ENCODE measurements around the gene RBM20. TPM values are rescaled to one million over a fixed set of nuclear protein-coding genes. Genes with fewer than 3 reads are reported as not detected.
"Not testable (repeated sequence)": the region's sequence is repeated elsewhere in the genome, so short reads cannot be mapped to it uniquely, and the experiment has no call there.

Gene RBM20
- total RNA-seq, 1 donor from 2014 or later, result 101 TPM

DNA sequence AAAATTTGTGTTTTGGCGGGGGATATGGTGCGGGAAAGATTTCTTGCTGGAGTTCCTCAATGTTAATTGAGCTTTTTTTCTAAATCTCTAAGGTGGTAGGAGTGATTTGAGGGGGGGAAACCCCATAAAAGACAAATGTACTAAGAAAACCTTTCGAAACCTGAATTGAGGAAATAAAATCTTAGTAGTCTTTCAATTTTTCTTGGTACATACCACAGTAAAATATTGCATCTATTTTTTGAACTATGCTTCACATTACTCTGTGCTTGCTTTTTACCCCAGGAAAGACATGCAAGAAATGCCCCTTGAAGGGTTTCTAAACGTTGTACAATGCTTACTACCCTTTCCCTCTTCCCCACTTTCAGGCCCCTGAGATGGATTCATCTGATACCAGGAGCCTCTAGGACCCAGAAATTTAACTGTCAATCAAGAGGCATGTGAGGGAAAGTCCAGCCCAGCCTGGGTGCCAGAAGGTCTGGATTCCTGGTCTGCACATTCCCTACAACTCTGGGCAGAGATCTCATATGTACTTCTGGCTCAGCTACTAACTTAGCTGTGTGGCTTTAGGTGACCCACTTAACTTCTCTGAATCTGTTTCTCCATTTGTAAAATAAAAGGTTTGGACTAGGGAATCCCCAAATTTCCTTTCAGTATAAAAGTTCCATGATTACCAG, 221.8 kb downstream of the RBM20 start:
- H3K9me3 ChIP-seq (replicated peaks), result no peaks in the 10 kb centered on the region
- TF ChIP-seq, protein P1, sequence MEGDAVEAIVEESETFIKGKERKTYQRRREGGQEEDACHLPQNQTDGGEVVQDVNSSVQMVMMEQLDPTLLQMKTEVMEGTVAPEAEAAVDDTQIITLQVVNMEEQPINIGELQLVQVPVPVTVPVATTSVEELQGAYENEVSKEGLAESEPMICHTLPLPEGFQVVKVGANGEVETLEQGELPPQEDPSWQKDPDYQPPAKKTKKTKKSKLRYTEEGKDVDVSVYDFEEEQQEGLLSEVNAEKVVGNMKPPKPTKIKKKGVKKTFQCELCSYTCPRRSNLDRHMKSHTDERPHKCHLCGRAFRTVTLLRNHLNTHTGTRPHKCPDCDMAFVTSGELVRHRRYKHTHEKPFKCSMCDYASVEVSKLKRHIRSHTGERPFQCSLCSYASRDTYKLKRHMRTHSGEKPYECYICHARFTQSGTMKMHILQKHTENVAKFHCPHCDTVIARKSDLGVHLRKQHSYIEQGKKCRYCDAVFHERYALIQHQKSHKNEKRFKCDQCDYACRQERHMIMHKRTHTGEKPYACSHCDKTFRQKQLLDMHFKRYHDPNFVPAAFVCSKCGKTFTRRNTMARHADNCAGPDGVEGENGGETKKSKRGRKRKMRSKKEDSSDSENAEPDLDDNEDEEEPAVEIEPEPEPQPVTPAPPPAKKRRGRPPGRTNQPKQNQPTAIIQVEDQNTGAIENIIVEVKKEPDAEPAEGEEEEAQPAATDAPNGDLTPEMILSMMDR (IDR thresholded peaks at IDR 0.05; ENCODE audit: borderline replicate concordance), result no peak
- H3K27ac ChIP-seq (replicated peaks), result peak overlapping the region; percentile 76
- H3K27me3 ChIP-seq (ENCODE audit: low read depth), result no peaks in the 10 kb centered on the region
- DNase-seq, result no peak
- peaks cover 19% of the 10 kb centered on the region for H3K4me1 ChIP-seq
- no peak overlapping the region for H3K4me3 ChIP-seq
- intact Hi-C loops (cut with micrococcal nuclease), result no loop called here
- no peaks in the 10 kb centered on the region for H3K36me3 ChIP-seq

DNA sequence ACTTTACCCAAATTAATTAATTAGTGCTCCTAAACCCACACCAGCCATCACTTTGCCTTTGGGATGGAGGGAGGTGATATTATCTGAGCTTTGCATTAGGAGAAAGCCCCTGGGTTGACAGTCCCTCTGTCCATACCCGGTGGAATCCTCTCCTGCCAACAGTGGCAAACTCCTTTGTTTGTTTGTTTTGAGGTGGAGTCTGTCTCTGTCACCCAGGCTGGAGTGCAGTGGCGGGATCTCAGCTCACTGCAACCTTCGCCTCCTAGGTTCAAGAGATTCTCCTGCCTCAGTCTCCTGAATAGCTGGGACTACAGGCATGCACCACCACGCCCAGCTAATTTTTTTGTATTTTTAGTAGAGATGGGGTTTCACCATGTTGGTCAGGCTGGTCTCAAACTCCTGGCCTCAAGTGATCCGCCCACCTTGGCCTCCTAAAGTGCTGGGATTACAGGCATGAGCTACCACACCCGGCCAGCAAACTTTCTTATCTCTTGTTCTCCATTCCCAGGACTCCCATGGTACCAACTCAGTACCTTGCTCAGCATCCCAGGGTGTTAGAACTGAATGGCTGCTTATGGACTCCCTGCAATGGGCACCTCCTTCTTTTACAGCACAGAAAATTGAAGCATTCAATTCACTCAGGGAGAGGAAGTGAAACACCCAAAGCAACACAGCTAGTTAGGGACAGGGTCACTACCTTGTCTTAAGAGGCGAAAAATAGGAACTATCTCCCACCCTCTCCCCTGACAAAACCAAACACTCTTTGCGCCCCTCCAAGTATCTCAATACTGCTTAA, 223.1 kb downstream of the RBM20 start:
- H3K36me3 ChIP-seq; intact Hi-C loops (cut with micrococcal nuclease); DNase-seq; H3K4me3 ChIP-seq; H3K27me3 ChIP-seq (ENCODE audit: low read depth); H3K9me3 ChIP-seq (replicated peaks): not testable (repeated sequence)
- Histone ChIP-seq H3K4me1 (peaks cover 28% of the 10 kb centered on the region), H3K27ac (replicated peaks) (peak overlapping the region; percentile 45)

DNA sequence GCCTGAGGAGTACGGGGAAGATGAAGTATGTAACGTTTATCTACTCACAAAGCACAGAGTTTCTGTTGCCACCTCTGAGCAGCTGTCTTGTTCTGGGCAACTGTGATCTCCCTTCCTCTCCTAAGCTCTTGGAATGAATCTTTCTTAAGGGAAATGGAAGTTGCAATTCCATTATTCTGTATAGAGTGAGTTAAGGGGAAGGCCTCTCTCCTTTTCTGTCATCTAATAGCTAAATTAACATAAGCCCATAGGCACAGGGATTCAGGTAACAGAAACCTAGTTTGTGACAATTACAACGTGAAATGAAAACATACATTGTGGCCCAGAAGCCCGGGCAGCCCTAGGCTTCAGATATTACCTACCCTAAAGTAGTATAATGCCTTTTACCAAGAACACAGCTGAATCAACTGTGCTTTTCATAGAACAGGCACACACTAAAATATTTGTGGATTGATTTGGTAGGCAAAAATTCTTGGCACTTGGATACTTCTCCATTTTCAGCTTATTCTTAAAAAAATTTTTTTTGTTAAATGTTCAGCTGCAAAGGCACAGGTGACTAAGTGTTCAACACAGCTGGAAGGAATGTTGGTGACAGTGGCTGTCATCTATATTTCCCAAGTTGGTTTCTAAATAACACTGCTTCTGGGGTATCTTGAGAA, 223.8 kb downstream of the RBM20 start:
- H3K36me3 ChIP-seq, result no peaks in the 10 kb centered on the region
- H3K9me3 ChIP-seq (replicated peaks), result no peaks in the 10 kb centered on the region
- TF ChIP-seq, protein P1 (IDR thresholded peaks at IDR 0.05; ENCODE audit: borderline replicate concordance), result no peak
- H3K4me1 ChIP-seq, result peaks cover 36% of the 10 kb centered on the region
- DNase-seq, result no peak
- no peak overlapping the region for H3K4me3 ChIP-seq
- intact Hi-C loops (cut with micrococcal nuclease), result no loop called here
- no peaks in the 10 kb centered on the region for H3K27me3 ChIP-seq (ENCODE audit: low read depth)
- peak overlapping the region; percentile 45 for H3K27ac ChIP-seq (replicated peaks)

DNA sequence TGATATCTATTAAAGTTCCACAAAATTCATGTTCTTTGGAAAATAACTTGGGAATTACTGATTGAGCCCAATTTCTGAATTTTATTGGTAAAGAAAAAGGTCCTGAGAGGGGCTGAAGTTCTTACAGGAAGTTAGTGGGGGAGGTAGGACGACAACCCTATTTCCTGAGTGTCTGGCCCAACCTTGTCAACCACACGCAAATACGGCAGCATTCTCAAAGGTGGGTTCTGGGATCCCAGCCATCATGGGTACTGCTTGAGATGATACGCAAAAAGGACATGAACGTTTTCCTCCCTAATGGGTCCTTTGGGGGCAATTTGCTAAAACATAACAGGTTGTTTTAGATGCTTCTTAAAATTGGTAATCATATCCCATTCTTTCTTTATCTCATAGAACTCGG, 224.8 kb downstream of the RBM20 start:
- H3K27me3 ChIP-seq (ENCODE audit: low read depth), result no peaks in the 10 kb centered on the region
- H3K27ac ChIP-seq (replicated peaks), result no peak overlapping the region
- peaks cover 46% of the 10 kb centered on the region for H3K4me1 ChIP-seq
- no peak for DNase-seq
- TF ChIP-seq, protein P1 (IDR thresholded peaks at IDR 0.05; ENCODE audit: borderline replicate concordance), result no peak
- no peak overlapping the region for H3K4me3 ChIP-seq
- H3K9me3 ChIP-seq (replicated peaks), result no peaks in the 10 kb centered on the region
- H3K36me3 ChIP-seq, result no peaks in the 10 kb centered on the region
- intact Hi-C loops (cut with micrococcal nuclease), result no loop called here

DNA sequence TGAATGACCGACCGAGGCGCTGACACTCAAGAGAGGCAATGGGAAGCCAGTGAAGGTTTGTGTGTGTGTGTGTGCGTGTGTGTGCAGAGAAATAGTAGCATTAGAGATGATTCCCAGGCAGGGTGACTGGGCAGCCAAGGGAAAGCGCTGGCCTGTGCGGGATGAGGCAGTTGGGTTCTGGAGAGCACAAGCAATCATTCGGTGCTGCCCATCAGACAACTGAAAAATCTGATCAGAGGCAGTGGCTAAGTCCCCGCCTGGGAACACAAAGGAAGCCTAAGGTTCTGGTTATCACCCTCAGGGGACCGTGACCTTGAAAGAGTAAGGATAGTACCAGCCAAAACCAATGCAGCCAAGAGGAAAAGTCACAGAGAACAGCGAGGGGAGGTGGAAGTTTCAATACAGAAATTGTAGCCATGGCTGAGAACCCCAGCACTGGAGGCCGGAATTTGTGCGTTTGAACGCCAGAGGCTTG, 226.7 kb downstream of the RBM20 start:
- peaks cover 51% of the 10 kb centered on the region for H3K4me1 ChIP-seq
- H3K9me3 ChIP-seq (replicated peaks), result no peaks in the 10 kb centered on the region
- TF ChIP-seq, protein P1 (IDR thresholded peaks at IDR 0.05; ENCODE audit: borderline replicate concordance), result no peak
- peak overlapping the region; percentile 98 for H3K4me3 ChIP-seq
- no peak for DNase-seq
- intact Hi-C loops (cut with micrococcal nuclease), result no loop called here
- H3K27ac ChIP-seq (replicated peaks), result peak overlapping the region; percentile 98
- peaks cover under 1% of the 10 kb centered on the region for H3K36me3 ChIP-seq
- H3K27me3 ChIP-seq (ENCODE audit: low read depth), result no peaks in the 10 kb centered on the region

Data from left ventricle myocardium inferior (tissue), 1 donor.